ENCODE data around the gene MYOCD. TPM values are rescaled to one million over a fixed set of nuclear protein-coding genes. Genes with fewer than 3 reads are reported as not detected.

The MYOCD gene
- total and polyA plus RNA-seq, 2 experiments from 2014 or later, result 2.2 to 8.4 TPM

GRCh38 chr17:12642034-12642433 lies 23.7 kb upstream of the MYOCD start:
- Histone ChIP-seq H3K4me1 (ENCODE audit: insufficient read depth) (peaks cover 10% of the 10 kb centered on the region), H3K4me3 (no peak overlapping the region), H2AFZ (no peak overlapping the region), H3K4me2 (no peak overlapping the region), H4K20me1 (ENCODE audit: insufficient read depth, poor library complexity, severe bottlenecking) (no peaks in the 10 kb centered on the region), H3K9me2 (replicated peaks; ENCODE audit: insufficient read depth) (no peaks in the 10 kb centered on the region), H3K9me3 (ENCODE audit: low read depth) (no peaks in the 10 kb centered on the region), H3K79me2 (no peaks in the 10 kb centered on the region), H3K27ac (no peak overlapping the region), H3K36me3 (replicated peaks; ENCODE audit: insufficient read depth, low read depth) (no peaks in the 10 kb centered on the region), H3K27me3 (no peaks in the 10 kb centered on the region)
- TF ChIP-seq EZH2 (IDR thresholded peaks at IDR 0.05; ENCODE audit: borderline replicate concordance) (no peak), CTCF (IDR thresholded peaks at IDR 0.05; ENCODE audit: poor library complexity) (no peak), EZH2phosphoT487 (IDR thresholded peaks at IDR 0.05; ENCODE audit: low read depth, severe bottlenecking, unreplicated experiment) (no peak)
- DNase-seq (ENCODE audit: low spot score), result no peak
- WGBS (ENCODE audit: low lambda C conversion rate, missing lambda C conversion rate), result 85% methylated on average over 4 of the region's 4 CpGs

- no peak overlapping the region for H3K4me3 ChIP-seq
- no peaks in the 10 kb centered on the region for H3K27me3 ChIP-seq
- no peaks in the 10 kb centered on the region for H3K79me2 ChIP-seq
- 43% methylated on average over 1 of the region's 1 CpG for WGBS (ENCODE audit: low lambda C conversion rate, missing lambda C conversion rate)
- no peak overlapping the region for H2AFZ ChIP-seq
- H3K9me2 ChIP-seq (replicated peaks; ENCODE audit: insufficient read depth), result no peaks in the 10 kb centered on the region
- H3K4me1 ChIP-seq (ENCODE audit: insufficient read depth), result peaks cover 10% of the 10 kb centered on the region
- no peaks in the 10 kb centered on the region for H3K9me3 ChIP-seq (ENCODE audit: low read depth)
- TF ChIP-seq EZH2 (IDR thresholded peaks at IDR 0.05; ENCODE audit: borderline replicate concordance), result no peak
- no peak for TF ChIP-seq EZH2phosphoT487 (IDR thresholded peaks at IDR 0.05; ENCODE audit: low read depth, severe bottlenecking, unreplicated experiment)
- no peak for TF ChIP-seq CTCF (IDR thresholded peaks at IDR 0.05; ENCODE audit: poor library complexity)
- H4K20me1 ChIP-seq (ENCODE audit: insufficient read depth, poor library complexity, severe bottlenecking), result no peaks in the 10 kb centered on the region
- no peak for DNase-seq (ENCODE audit: low spot score)
- peak overlapping the region; percentile 60 for H3K27ac ChIP-seq
- H3K36me3 ChIP-seq (replicated peaks; ENCODE audit: insufficient read depth, low read depth), result no peaks in the 10 kb centered on the region
- H3K4me2 ChIP-seq, result peak overlapping the region; percentile 34
Observed at GRCh38 chr17:12643822-12644221, 21.9 kb upstream of the MYOCD start.

- Histone ChIP-seq H3K79me2 (no peaks in the 10 kb centered on the region), H3K27me3 (no peaks in the 10 kb centered on the region), H3K9me2 (replicated peaks; ENCODE audit: insufficient read depth) (no peaks in the 10 kb centered on the region), H3K4me1 (ENCODE audit: insufficient read depth) (peaks cover 10% of the 10 kb centered on the region), H3K9me3 (ENCODE audit: low read depth) (no peaks in the 10 kb centered on the region), H3K27ac (peak overlapping the region; percentile 60), H2AFZ (no peak overlapping the region), H3K36me3 (replicated peaks; ENCODE audit: insufficient read depth, low read depth) (no peaks in the 10 kb centered on the region), H4K20me1 (ENCODE audit: insufficient read depth, poor library complexity, severe bottlenecking) (no peaks in the 10 kb centered on the region), H3K4me2 (no peak overlapping the region), H3K4me3 (no peak overlapping the region)
- no peak for TF ChIP-seq EZH2 (IDR thresholded peaks at IDR 0.05; ENCODE audit: borderline replicate concordance)
- TF ChIP-seq EZH2phosphoT487 (IDR thresholded peaks at IDR 0.05; ENCODE audit: low read depth, severe bottlenecking, unreplicated experiment), result no peak
- TF ChIP-seq CTCF (IDR thresholded peaks at IDR 0.05; ENCODE audit: poor library complexity), result no peak
- no peak for DNase-seq (ENCODE audit: low spot score)
Observed at GRCh38 chr17:12644623-12645022, 21.1 kb upstream of the MYOCD start.
